Right lobe of liver (tissue), 4 donors: ENCODE data around the gene PYHIN1.

Experiments used
- CTCF ChIP-seq, 4 donors: fragments of 200-600 bp in 3 of 4; fragments of 450-650 bp in 1 of 4; IDR thresholded peaks; one replicate each; pipeline versions ENCODE4 v1.5.1 to v1.8.0; 2016 to 2022; ENCODE audit warnings: antibody characterized with exemption in 4 of 4, mild to moderate bottlenecking in 2 of 4
- POLR2A ChIP-seq: fragments of 450-650 bp; IDR thresholded peaks from one replicate; pipeline ENCODE4 v1.6.1; 2017; ENCODE audit warnings: antibody characterized with exemption, mild to moderate bottlenecking
- donor health status: DM: no; HTN: no; CAD: no.
- donor health status: DM: no; HTN: no; CAD: no.
- donor health status: DM: no; HTN: yes; CAD: no.

GRCh38 chr1:158996998-158997397 lies 65.6 kb downstream of the PYHIN1 start:
- TF ChIP-seq CTCF (IDR thresholded peaks at IDR 0.05) (no peak), POLR2A (no peak)
